Measurements from ENCODE around the gene IGSF9B. TPM values are rescaled to one million over a fixed set of nuclear protein-coding genes. Genes with fewer than 3 reads are reported as not detected.

Gene IGSF9B
- total and polyA plus RNA-seq, 10 of the 15 experiments (the other 5 are each of a cell fraction or from before 2014, with no cell fraction given) = 0.03 to 3.7 (median 0.20) TPM; not detected in 2

GRCh38 chr11:133983660-133984316 lies 27.0 kb upstream of the IGSF9B start:
- no peak for FAIRE-seq
- TF ChIP-seq ZNF384 (IDR thresholded peaks at IDR 0.05; ENCODE audit: borderline replicate concordance, low read depth, low read length) (no peak), EP300 (IDR thresholded peaks at IDR 0.05; ENCODE audit: borderline replicate concordance in 1 of 2, control insufficient read depth in 1 of 2, low read depth in 2 of 2, low read length in 2 of 2) (no peak), POLR2AphosphoS5 (IDR thresholded peaks at IDR 0.05; ENCODE audit: low read length) (no peak), NKRF (conservative IDR thresholded peaks at IDR 0.05) (no peak), SUZ12 (IDR thresholded peaks at IDR 0.05; ENCODE audit: unreplicated experiment) (no peak), CHD2 (IDR thresholded peaks at IDR 0.05; ENCODE audit: borderline replicate concordance, low read depth, low read length) (no peak), GATAD2B (conservative IDR thresholded peaks at IDR 0.05; ENCODE audit: low read depth) (no peak), CHD4 (IDR thresholded peaks at IDR 0.05) (no peak), TCF7 (IDR thresholded peaks at IDR 0.05; ENCODE audit: borderline replicate concordance) (no peak), JUND (IDR thresholded peaks at IDR 0.05; ENCODE audit: low read depth, low read length) (no peak)
- in situ Hi-C loops (cut with MboI) = no loop called here

More at GRCh38 chr11:133983660-133984316, 27.0 kb upstream of the IGSF9B start:
- 71% methylated on average over 26 of the region's 28 CpGs for WGBS (ENCODE audit: insufficient coverage, insufficient replicate concordance, low lambda C conversion rate, missing lambda C conversion rate)
- Histone ChIP-seq H4K20me1 (ENCODE audit: control insufficient read depth, insufficient read depth) (no peaks in the 10 kb centered on the region), H3K79me2 (ENCODE audit: control insufficient read depth, insufficient read depth, low read length) (no peaks in the 10 kb centered on the region), H3K9me3 (replicated peaks; ENCODE audit: control insufficient read depth, insufficient read depth, low read length) (no peaks in the 10 kb centered on the region), H3K36me3 (ENCODE audit: control insufficient read depth in 2 of 2, insufficient read depth in 2 of 2, low read length in 1 of 2) (no peaks in the 10 kb centered on the region), H3K9ac (ENCODE audit: control insufficient read depth, insufficient read depth, low read length) (no peak overlapping the region), H3K27ac (ENCODE audit: control insufficient read depth, insufficient read depth) (no peak overlapping the region), H3K27me3 (replicated peaks in 1 of 2; ENCODE audit: control insufficient read depth in 2 of 2, insufficient read depth in 2 of 2, low read length in 1 of 2) (no peaks in the 10 kb centered on the region), H3K4me2 (ENCODE audit: control insufficient read depth, insufficient read depth) (no peak overlapping the region), H2AFZ (ENCODE audit: control insufficient read depth, low read depth, low read length) (no peak overlapping the region), H3K4me1 (ENCODE audit: control insufficient read depth, insufficient read depth, low read length) (peaks cover 13% of the 10 kb centered on the region), H3K4me3 (no peak overlapping the region)
- ChIA-PET POLR2A (no interaction called here), SMC1A (ENCODE audit: uncharacterized antibody, unreplicated experiment) (no interaction called here), CTCF (no interaction called here), RAD21 (ENCODE audit: unreplicated experiment) (no interaction called here)
- ATAC-seq (no peak), DNase-seq (ENCODE audit: low read depth, low spot score) (no peak)
- no TSS peak for BruUV-seq (replicated peaks)
- intact Hi-C loops (cut with micrococcal nuclease; ENCODE audit: unreplicated experiment) = no loop called here
